ENCODE measurements around the gene MED13L. TPM values are rescaled to one million over a fixed set of nuclear protein-coding genes. Genes with fewer than 3 reads are reported as not detected.

MED13L gene
- total and polyA plus RNA-seq, 2 donors (not counting 3 experiments of a cell fraction or from before 2014, with no cell fraction given): 27.4 to 93.6 TPM

DNA sequence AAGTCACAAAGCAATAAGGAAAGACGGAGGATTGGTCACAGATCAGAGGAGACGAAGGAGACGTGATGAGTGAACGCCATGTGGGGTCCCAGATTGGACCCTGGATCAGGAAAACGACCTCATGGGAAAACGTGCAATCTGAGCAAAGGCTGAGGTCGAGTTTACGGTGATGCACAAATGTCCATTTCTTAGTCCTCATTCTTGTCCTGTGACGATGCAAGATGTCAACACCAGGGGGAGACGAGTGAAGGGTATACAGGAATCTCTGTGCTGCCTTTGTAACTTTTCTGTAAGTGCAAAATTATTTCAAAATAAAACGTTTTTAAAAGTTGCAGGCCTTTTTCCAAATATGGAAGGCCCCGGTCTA lies 329.8 kb downstream of the MED13L start:
- no peak for DNase-seq (ENCODE audit: low read depth, low spot score)
- H3K4me3 ChIP-seq (replicated peaks in 1 of 3; ENCODE audit: insufficient read depth in 1 of 3, low read depth in 1 of 3, low read length in 3 of 3): no peak overlapping the region
- H3K27me3 ChIP-seq (ENCODE audit: control insufficient read depth in 2 of 2, insufficient read depth in 2 of 2, low read length in 2 of 2): no peaks in the 10 kb centered on the region
- no peaks in the 10 kb centered on the region for H3K79me2 ChIP-seq (ENCODE audit: control insufficient read depth, insufficient read depth, low read length)
- no peaks in the 10 kb centered on the region for H3K4me1 ChIP-seq (ENCODE audit: control insufficient read depth, extremely low read depth, insufficient read depth, low read length)
- no peaks in the 10 kb centered on the region for H3K9me1 ChIP-seq (replicated peaks; ENCODE audit: control insufficient read depth, extremely low read depth, insufficient read depth, low read length)
- no peaks in the 10 kb centered on the region for H3K36me3 ChIP-seq (ENCODE audit: control insufficient read depth in 2 of 2, extremely low read depth in 1 of 2, insufficient read depth in 2 of 2, low read length in 2 of 2)
- dilution Hi-C loops (cut with MboI; ENCODE audit: extremely low pct_ligation_motif_present, low sequenced_read_pairs): no loop called here
- H3K27ac ChIP-seq (ENCODE audit: insufficient read depth, low read depth, low read length): no peak overlapping the region
- H2AFZ ChIP-seq (ENCODE audit: low read depth, low read length): no peak overlapping the region
- intact Hi-C loops (cut with micrococcal nuclease): loop anchor here (1.0 kb wide), 1 partner anchor 1285 kb away; no protein-coding TSS in a partner anchor
- H3K9me3 ChIP-seq (replicated peaks; ENCODE audit: control insufficient read depth, insufficient read depth, low read length): no peaks in the 10 kb centered on the region
- H4K20me1 ChIP-seq (replicated peaks; ENCODE audit: control insufficient read depth, extremely low read depth, insufficient read depth, low read length): no peaks in the 10 kb centered on the region
- H3K9ac ChIP-seq (replicated peaks; ENCODE audit: extremely low read depth, insufficient read depth, low read length): no peak overlapping the region
- no peak for FAIRE-seq
- ChIA-PET CTCF (interaction anchor here (0.6 to 2.7 kb wide), 15 partner anchors 10 to 1969 kb away, joined by 3 to 34 read pairs (median 5); partner anchors contain the start of genes HRK and TBX3), POLR2A (interaction anchor here (0.5 kb wide), 1 partner anchor 12 kb away, joined by 5 read pairs; no protein-coding TSS in a partner anchor)
- no peak overlapping the region for H3K4me2 ChIP-seq (ENCODE audit: insufficient read depth, low read length)
- no TSS peak for BruUV-seq (replicated peaks)
- TF ChIP-seq, protein P1, sequence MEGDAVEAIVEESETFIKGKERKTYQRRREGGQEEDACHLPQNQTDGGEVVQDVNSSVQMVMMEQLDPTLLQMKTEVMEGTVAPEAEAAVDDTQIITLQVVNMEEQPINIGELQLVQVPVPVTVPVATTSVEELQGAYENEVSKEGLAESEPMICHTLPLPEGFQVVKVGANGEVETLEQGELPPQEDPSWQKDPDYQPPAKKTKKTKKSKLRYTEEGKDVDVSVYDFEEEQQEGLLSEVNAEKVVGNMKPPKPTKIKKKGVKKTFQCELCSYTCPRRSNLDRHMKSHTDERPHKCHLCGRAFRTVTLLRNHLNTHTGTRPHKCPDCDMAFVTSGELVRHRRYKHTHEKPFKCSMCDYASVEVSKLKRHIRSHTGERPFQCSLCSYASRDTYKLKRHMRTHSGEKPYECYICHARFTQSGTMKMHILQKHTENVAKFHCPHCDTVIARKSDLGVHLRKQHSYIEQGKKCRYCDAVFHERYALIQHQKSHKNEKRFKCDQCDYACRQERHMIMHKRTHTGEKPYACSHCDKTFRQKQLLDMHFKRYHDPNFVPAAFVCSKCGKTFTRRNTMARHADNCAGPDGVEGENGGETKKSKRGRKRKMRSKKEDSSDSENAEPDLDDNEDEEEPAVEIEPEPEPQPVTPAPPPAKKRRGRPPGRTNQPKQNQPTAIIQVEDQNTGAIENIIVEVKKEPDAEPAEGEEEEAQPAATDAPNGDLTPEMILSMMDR (IDR thresholded peaks at IDR 0.05; ENCODE audit: extremely low read depth in 1 of 2, insufficient read depth in 1 of 2, low read depth in 1 of 2, low read length in 2 of 2): no peak
- TF ChIP-seq JUN (IDR thresholded peaks at IDR 0.05; ENCODE audit: borderline replicate concordance, insufficient read depth, insufficient read length, low read depth): no peak

DNA sequence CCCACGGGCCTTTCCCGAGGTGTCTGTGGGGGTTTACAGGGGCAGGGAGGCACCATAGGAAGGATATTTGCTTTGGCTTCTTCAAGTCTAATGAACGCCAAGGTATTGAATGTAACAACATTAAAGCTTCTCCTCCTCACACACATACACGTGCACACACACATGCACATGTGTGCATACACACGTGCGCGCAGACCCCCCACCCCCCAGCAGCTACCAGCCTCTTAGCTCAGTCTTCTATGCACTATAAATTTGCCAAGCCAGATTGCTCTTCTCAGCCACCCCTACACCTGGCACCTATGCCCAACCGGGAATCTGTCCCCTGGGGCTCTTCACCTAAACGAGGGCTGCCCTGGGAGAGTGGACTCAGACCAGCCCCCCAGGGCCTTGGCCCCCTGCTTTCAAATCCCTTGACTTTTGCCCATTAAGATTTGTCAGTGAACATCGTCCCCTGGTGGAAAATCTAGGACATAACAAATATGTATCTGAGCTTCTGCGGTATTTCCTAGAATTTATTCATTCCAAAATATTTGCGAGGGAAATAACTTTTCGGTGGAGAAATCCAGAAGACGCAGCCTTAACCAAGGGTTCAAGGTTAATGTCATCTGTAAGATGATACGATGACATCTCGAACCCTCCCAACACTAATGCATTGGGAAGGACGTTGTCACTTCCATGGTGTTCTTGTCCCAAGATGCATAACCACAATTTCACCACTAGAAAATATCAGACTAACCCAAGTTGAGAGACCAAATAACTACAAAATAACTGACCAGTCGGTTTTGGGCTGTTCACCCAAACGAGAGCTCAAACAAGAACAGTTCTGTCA lies 330.4 kb downstream of the MED13L start:
- Histone ChIP-seq H2AFZ (ENCODE audit: low read depth, low read length) (no peak overlapping the region), H3K27ac (ENCODE audit: insufficient read depth, low read depth, low read length) (no peak overlapping the region), H3K9me1 (replicated peaks; ENCODE audit: control insufficient read depth, extremely low read depth, insufficient read depth, low read length) (no peaks in the 10 kb centered on the region), H3K9ac (replicated peaks; ENCODE audit: extremely low read depth, insufficient read depth, low read length) (no peak overlapping the region), H3K4me3 (replicated peaks in 1 of 3; ENCODE audit: insufficient read depth in 1 of 3, low read depth in 1 of 3, low read length in 3 of 3) (no peak overlapping the region), H3K4me1 (ENCODE audit: control insufficient read depth, extremely low read depth, insufficient read depth, low read length) (no peaks in the 10 kb centered on the region), H4K20me1 (replicated peaks; ENCODE audit: control insufficient read depth, extremely low read depth, insufficient read depth, low read length) (no peaks in the 10 kb centered on the region), H3K4me2 (ENCODE audit: insufficient read depth, low read length) (no peak overlapping the region), H3K27me3 (ENCODE audit: control insufficient read depth in 2 of 2, insufficient read depth in 2 of 2, low read length in 2 of 2) (no peaks in the 10 kb centered on the region), H3K9me3 (replicated peaks; ENCODE audit: control insufficient read depth, insufficient read depth, low read length) (no peaks in the 10 kb centered on the region), H3K79me2 (ENCODE audit: control insufficient read depth, insufficient read depth, low read length) (no peaks in the 10 kb centered on the region), H3K36me3 (ENCODE audit: control insufficient read depth in 2 of 2, extremely low read depth in 1 of 2, insufficient read depth in 2 of 2, low read length in 2 of 2) (no peaks in the 10 kb centered on the region)
- ChIA-PET POLR2A (no interaction called here), CTCF (interaction anchor here (0.6 to 2.7 kb wide), 16 partner anchors 10 to 1969 kb away, joined by 3 to 34 read pairs (median 5); partner anchors contain the start of genes HRK and TBX3)
- DNase-seq (ENCODE audit: low read depth, low spot score) (no peak), FAIRE-seq (no peak)
- intact Hi-C loops (cut with micrococcal nuclease): loop anchor here (1.0 kb wide), 1 partner anchor 1285 kb away; no protein-coding TSS in a partner anchor
- BruUV-seq (replicated peaks): no TSS peak
- TF ChIP-seq, protein P1 (IDR thresholded peaks at IDR 0.05; ENCODE audit: extremely low read depth in 1 of 2, insufficient read depth in 1 of 2, low read depth in 1 of 2, low read length in 2 of 2): peak; percentile 31 to 39
- no peak for TF ChIP-seq EZH2 (IDR thresholded peaks at IDR 0.05; ENCODE audit: borderline replicate concordance, low read depth, low read length, severe bottlenecking)
- dilution Hi-C loops (cut with MboI; ENCODE audit: extremely low pct_ligation_motif_present, low sequenced_read_pairs): no loop called here
